Measurements from ENCODE around the gene L3MBTL2.

Gene L3MBTL2

DNA sequence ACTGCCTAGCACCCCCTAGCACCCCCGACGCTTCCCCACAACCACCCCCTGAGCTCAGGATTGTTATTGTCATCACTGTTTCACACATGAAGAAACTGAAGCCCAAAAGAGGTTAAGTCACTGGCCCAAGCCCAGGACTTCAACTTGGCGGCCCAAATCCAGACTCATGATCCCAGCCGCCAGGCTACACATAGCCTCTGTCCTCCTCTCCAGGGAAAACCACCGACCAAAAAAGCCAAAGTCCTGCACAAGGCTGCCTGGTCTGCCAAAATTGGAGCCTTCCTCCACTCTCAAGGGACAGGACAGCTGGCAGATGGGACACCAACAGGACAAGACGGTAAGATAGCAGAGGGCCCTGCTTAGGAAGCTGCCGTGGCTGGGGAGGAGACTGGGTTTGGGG lies 10.8 kb downstream of the L3MBTL2 start:
- no peak for DNase-seq

DNA sequence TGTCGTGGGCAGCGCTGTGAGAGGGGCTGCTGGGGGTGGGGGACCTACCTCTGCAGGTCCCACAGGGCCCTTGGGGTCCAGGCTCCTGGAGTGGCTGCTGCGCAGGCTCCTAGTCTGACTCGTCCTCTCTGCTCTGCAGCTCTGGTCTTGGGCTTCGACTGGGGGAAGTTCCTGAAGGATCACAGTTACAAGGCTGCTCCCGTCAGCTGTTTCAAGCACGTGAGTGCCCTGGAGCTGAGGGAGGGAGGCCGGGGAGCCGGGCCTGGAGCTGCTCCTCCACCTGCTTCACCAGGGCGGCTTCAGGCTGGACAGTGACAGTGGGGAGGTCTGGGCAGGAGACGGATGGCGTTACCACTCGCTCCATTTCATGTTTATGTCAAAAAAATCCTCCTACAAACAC lies 11.9 kb downstream of the L3MBTL2 start:
- no peak for DNase-seq

DNA sequence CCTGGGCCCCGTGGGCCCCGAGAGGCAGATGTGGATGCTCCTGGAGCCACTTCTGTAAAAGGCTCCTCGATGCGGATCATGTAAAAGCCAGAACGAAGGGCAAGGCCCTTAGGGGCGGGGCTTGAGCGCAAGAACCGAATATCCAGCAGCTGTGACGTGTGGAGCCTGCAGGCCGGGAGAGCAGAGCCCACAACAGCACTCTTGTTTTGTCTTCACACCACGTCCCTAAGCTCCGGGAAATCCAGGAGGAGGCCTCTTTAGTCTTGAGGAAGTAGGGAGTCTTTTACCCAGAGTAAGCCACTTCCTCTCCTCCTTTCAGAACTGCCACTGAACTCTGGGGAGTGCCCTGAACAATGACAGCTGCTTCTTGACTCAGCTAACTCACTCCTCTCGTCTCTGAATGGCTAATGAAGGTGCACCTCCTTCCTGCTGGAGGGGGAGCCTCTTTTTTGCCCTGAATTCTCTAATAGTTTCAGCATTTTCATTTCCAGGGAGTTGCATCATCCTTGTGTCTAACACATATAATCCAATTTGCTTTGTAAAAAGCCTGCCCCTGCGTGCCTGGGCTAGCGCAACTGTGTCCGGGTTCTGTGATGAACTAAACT lies 12.5 kb downstream of the L3MBTL2 start:
- no peak for DNase-seq

DNA sequence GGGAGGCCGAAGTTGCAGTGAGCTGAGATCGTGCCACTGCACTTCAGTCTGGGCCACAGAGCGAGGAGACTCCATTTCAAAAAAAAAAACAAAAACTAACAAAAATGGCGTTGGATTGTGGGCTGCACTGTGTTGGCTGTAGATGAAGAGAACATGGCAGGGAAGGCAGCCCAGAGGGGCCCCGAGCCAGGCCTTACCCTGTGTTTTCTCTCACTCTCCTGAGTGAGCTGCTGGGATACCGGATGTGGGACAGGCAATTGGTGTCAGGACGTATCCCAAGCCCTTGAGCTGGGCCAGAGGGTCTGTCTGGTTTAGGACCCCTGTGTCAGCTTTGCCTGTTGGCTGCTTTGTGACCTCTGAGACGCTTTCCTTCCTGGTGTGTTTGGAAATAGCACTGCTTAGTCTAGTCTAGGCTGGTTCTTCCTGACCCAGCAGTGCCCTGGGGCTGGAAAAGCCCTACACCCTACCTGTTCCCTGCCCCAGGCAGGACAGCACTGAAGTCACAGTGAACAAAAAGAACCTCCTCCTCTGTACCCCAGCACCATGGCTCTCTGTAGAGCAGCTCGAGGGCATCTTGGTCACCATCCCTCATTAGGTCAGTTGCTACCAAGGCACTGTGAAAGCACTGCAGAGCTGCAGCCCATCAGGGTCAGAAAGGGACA lies 17.9 kb downstream of the L3MBTL2 start:
- DNase-seq: no peak

DNA sequence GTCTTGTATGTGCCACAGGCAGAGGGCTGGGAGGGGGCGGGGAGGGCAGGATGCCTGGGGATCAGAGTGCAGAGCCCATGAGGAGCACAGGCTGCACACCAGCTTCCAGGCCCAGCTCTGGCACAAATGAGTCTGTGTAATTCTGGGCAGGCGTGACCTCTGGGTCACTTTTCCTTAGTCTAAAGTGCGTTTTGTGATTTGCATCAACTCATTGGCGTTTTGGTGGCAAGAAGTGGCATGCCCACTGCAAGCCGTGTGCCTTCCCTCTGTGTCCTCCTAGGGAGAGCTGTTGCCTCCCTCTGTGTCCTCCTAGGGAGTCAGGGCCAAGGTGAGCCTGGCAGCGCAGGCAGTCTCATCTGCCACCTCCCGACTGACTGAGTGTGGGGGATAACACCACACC lies 18.4 kb downstream of the L3MBTL2 start:
- no peak for DNase-seq

DNA sequence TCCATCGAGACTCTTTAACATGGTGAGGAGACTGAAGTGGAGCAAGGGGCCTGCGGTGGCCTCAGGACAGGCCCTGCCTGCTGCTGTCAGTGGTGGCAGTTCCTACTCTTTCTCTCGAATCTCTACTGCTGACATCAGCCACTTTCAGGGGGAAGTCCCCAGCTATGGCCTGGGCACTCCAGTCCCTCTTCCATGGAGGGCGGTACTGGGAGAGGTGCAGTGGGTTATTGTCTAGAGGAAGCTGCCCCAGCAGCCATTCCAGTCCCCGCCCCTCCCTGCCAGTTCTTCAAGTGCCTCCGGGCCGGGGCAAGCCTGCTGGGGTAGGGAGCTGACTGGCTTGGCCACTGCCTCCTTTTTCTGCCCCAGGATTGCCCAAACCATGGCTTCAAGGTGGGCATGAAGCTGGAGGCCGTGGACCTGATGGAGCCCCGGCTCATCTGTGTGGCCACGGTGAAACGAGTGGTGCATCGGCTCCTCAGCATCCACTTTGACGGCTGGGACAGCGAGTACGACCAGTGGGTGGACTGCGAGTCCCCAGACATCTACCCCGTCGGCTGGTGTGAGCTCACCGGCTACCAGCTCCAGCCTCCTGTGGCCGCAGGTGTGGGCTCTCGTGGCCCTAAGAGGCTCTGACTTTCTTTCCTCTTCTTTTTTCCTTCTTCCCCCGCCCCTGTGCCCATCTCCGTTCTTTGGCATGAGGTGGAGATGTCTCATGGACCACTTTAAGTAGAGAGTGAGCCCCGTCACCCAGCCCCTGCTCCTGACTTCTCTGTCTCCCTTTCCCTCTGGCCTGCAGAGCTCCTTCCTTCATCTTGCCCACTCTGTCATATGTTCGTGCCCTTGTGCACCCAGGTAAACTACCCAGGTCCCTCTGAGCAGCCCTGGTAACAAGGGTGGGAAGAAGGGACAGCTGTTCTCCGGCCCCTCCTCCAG lies 21.9 kb downstream of the L3MBTL2 start:
- DNase-seq: no peak

DNA sequence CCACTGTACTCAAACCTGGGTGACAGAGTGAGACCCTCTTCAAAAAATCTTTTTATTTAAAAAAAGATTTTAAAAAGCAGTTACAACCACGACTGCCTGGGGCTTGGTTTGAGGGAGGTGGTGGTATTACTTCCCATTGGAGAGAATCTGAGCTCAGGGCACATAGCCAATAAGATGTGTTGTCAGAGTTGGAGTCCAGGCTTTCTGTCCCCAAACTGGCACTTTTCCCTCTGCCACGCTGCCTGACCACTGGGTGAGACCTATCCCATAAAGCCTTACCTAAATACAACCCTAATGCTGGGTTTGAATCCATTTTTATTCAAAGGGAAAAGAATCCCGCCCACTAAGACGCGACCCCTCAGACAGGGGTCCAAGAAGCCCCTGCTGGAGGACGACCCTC lies 24.1 kb downstream of the L3MBTL2 start:
- no peak for DNase-seq

DNA sequence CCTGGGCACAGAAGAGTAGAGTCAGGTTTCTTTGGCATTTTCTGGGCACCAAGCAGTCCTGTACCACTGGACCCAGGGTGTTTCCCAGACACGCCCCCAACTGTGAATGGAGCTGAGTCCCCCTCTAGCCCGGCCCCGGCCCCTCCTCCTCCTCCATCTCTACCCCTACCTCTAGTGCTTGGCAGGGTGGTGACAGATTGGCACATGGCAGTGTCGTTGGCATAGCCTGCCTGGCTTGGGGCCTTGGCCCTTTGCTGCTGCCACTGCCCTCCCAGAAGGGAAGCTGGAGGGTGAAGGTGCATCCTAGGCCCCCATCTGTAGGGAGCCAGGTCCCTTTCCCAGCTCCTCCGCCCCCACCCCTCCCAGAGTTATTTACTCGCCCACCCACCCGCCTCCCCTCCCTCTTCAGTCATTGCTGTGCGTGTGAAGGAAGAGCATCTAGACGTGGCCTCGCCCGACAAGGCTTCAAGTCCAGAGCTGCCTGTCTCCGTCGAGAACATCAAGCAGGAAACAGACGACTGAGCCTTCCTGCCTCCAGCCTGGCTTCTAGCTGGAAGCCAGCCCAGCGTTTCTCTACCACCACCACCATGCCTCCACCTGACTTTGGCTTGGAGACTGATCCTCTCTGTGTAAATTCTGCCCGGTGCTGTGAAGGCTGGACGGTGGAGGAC lies 24.8 kb downstream of the L3MBTL2 start:
- no peak for DNase-seq

DNA sequence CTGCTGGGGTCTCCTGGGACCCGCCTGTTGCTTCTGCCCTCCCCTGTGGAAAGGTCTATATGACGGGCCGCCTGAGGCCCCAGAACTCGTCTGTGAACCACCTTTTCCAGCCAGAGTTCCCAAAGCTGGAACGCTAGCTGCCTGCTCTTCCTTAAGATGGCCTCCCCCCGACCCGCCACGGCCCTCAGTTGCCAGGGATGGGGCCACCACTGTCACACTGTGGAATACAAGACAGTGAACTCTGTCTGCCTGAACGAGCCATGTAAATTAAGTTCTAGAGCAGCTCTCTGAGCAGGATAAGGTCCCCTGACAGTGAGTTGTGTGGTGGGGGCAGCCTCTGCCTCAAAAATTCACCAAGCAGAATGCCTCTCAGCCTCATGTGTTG lies 25.3 kb downstream of the L3MBTL2 start:
- no peak for DNase-seq

DNA sequence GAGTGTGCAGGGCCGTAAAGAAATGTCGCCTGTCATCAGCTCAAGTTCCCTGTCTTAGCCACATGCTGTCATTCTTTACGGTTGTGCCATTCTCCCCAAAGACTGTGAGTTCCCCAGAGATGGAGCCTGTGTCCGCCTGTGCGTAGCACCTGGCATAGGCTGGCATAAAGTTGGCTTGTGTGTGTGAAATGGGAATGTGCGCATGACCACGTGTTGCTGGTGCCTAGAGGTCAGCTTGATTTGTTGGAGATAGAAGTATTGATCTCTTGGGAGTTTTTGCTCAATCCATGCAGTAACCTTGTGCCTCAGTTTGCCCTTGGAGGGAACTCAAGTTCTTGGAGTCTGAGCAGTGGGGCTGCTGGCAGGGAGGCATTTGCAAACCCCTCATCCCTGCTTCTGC lies 26.3 kb downstream of the L3MBTL2 start:
- DNase-seq: no peak

DNA sequence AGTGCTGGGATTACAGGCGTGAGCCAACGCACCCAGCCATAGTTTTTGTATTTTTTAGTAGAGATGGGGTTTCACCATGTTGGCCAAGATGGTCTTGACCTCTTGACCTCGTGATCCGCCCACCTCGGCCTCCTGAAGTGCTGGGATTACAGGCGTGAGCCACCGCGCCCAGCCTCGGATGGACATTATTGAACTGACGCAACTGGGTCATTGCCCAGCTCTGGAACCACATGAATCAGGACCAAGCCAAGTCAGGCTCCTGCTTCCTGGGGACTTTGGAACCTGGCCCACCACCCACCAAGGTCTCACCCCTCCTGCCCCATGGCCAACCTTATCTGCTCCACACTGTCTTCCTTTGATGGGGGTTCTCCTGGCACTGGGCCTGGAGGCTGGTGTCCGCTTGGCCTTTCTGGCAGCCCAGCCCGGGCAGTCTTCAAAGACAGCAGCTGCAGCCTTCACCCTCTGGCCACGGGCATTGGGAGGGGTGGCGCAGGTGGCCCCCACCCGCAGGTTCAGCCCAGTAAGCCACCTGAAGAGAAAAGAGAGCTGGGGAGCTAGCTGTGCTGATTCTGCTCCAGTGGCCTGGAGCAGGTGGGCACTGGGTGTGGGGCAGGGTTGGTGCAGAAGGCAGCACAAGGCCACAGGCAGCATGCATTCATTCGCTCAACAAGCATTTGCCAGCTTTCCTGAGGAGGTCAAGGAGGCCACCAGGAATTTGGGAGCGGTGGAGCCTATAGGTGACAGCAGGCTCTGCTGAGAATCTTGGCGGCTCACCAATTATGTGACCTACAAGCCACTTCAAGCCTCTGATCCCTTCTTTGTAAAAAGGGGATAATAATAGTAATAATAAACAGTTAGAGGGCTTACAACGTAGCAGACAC lies 29.9 kb downstream of the L3MBTL2 start:
- no peak for DNase-seq

DNA sequence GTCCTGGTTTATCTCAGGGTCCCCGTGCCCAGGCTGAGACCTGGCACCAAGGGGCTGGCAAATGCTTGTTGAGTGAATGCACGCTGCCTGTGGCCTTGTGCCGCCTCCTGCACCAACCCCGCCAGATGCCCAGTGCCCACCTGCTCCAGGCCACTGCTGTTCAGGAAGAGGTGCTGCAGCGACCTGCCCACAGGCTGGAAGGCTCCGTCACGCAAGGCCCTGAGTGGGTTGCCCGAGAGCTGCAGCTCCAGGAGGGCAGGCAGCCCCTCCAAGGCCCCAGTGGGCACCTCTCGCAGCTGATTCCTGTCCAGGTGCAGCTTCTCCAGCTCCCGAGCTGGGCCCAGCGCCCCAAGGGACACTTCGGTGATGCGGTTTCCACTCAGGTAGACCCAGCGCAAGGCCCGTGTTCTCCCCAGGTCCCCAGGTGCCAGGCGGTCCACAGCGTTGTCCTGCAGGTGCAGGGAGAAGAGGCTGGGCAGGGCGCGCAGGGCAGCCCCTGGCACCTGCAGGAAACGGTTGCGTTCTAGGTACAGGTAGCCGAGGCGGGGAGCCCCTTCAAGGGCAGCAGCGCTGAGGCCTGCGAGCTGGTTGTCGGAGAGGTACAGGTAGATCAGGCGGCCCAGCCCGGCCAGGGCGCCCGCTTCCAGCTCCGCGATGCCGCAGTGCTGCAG lies 32.1 kb downstream of the L3MBTL2 start:
- DNase-seq: no peak

DNA sequence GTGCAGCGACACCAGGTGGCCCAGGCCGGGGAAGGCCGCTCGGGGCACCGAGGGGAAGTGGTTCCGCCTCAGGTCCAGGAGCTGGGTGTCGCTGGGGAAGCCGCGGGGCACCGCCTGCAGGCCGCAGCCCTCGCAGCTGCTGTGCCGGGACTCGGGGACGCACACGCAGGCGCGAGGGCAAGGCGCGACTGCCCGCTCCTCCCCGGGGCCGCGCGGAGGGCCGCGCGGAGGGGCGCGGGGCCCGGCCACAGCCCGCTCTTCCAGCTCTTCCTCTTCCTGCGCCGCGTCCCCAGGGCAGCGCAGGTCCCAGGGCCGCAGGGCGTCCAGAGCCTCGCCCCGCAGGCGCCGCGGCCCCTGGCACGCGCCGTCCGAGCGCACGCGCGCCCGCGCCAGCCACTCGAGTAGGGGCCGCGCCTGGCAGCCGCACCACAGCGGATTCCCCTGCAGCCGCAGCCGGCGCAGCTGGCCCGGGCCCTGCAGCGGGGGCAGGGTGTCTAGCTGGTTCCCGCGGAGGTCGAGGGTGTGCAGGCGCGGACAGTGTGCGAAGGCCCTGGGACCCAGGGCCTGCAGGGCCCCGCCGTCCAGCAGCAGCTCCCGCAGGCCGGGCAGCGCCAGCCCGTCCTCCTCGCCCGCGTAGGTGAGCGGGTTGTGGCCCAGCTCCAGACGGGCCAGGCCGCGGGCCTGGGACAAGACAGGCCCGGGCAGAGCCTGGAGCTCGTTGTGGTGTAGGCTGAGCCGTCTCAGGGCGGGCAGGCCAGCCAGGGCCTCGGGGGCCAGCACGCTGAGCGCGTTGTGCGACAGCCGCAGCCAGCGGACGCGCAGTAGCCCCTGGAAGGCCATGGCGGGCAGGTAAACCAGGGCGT lies 32.8 kb downstream of the L3MBTL2 start:
- DNase-seq: peak; percentile 67

DNA sequence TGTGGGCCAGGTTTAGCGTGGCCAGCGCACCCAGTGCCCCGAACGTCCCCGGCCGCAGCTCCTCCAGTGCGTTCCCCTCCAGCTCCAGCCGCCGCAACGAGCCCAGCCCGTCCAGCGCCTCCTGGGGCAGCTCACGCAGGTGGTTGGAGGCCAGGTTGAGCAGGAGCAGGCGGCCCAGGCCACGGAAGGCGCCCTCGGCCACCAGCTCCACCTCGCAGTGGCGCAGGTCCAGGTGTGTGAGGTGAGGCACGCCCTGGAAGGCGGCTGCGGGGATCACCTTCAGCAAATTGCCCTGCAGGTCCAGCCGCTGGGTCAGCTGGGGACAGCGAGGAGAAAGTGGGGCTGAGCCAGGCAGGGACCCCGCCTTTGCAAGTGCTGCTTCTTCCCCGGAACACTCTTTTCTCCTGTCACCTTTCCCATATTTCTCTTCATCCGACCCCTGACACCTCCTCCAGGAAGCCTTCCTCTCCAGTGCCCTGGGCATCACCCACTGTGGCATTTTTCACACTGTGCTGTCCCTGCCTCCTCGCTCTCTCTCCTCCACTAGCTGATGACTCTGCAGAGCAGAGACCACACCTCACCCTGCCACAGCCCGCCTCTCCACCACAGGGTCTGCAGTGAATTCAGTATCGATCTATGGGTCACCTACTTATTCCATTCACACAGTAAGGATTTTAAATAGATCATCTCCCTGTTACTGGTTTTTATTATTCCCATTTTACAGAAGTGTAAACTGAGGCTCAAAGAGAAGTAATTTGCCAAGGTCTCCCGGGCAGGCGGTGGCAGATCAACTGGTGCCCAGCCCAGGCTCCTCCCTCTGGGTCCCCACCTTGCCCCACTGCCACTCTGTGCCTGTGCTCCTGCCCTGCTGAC lies 33.7 kb downstream of the L3MBTL2 start:
- DNase-seq: no peak

DNA sequence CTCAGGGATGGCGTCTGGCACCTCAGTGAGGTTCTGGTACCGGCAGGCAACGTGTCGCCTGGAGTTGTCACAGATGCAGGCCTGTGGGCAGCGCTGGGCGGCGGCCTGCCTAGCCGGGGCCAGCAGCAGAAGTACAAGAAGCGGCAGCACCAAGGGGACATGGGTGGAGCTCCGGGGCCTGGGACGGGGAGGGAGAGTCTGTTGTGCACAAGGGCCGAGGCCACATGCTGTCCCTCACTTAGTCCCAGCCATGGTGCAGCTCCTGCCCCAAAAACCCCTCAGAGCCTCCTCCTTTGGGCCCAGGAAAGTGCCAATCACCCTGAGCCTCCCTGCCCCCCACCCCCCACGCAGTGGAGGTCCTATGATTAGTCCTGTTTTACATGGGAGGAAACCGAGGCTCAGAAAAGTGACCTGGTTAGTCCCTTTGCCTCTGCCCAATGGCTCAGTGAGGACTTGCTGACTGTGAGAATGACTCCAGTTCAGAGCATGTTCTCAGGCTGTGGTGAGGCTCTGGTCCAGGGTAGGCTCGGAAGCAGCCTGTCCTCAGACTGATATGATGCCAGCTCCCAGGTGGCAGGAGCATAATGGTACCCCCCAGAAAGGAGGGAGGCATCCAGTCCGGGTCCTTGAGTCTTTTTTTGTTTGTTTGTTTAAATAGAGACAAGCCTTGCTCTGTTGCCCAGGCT lies 34.5 kb downstream of the L3MBTL2 start:
- DNase-seq: no peak

DNA sequence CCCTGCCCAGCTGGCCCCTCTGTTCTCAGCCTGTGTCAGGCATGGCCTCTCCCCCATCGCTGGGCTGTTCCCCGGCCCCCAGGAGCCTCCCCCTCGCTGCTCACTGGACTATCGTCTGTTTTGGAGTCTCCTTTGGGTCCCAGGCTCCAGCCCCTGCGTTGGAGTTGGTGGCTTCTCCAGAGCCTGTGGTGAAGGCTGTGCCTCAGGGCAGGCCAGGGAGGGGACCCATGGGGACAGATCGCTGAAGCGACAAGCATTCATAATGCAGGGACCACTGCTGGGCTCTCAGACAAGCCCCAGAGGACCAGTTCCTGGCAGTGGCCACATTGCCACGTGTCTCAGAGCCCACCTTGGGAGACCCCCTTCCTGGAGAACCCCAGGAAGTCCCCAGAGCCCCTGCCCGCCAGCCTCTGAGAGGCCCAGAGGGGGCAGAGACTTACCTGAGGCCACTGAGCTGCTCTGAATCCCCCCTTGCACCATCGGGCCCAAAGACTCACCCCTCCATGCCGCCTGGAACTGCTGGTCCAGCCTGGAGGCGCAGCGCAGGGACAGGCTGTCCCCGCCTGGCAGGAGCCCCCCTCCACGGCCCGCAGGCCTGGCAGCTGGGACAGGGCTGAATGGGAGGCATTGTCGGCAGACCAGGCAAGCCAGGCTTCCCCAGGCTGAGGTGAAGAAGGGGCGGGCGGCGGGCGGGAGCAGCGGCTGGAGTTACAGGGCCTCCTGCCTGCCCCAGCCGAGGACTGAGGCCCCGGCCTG lies 35.4 kb downstream of the L3MBTL2 start, which contains the start of gene CHADL:
CHADL (minus strand) TSS at position 555 of the 756 bp plus-strand sequence; CDS start at position 505, 50 bp downstream.
- DNase-seq: no peak

DNA sequence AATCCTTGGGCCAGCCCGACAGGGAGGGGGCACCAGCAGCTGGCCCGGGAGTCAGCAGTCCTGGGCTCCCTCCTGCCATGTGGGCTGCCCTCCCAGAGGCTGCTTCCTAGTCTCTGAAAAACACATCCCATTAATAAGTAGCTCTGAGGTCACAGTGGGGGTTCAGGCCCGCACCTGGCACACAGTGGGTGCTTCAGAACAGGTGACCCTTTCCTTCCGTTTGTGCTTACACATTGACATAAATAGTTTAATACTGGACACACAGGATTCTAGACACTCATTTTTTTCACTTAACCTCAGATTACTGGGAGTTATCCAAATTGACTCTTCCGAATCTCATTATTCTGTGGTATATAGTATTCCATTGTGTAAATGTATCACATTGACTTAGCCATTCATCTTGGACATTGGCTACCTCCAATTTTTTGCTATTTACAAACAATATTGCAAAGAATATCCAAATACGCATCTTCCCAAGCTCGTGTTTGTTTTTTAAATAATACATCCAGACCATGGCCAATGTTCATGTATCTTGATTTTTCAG lies 36.1 kb downstream of the L3MBTL2 start:
- DNase-seq: no peak
